Kidney epithelial cell (primary cell): ENCODE data around the gene COL13A1. TPM values are rescaled to one million over a fixed set of nuclear protein-coding genes. Genes with fewer than 3 reads are reported as not detected.

Source experiments
- DNase-seq: peaks from one replicate; pipeline ENCODE4 v3.0.0-alpha.2; 2010; ENCODE audit warnings: low read depth
- H3K27me3 ChIP-seq: 2 replicates; pipeline ENCODE4 v1.6.0; 2011; ENCODE audit warnings: low read length; ENCODE audit not compliant: control insufficient read depth, insufficient read depth
- H3K36me3 ChIP-seq: 2 replicates; pipeline ENCODE4 v1.5.1; 2011; ENCODE audit warnings: low read length; ENCODE audit not compliant: control insufficient read depth, insufficient read depth
- H3K4me3 ChIP-seq: 2 replicates; pipeline ENCODE4 v1.5.1; 2011; ENCODE audit warnings: low read depth, mild to moderate bottlenecking, control low read depth, low read length
- total RNA-seq: library from RNA; depleted of rRNA; stranded (reverse); fragments of >200 nt; gene quantifications from 2 replicates; pipeline ENCODE4 v1.2.3, GENCODE V29; 2015
- TF ChIP-seq, protein P1 (sequence below): IDR thresholded peaks from 2 replicates; pipeline ENCODE4 v1.5.1; 2011; ENCODE audit warnings: mild to moderate bottlenecking, moderate library complexity, low read length, control low read depth, inconsistent platforms; ENCODE audit not compliant: insufficient read depth, poor library complexity, severe bottlenecking

The COL13A1 gene
- total RNA-seq, 1 donor from 2014 or later: 1.7 TPM

DNA sequence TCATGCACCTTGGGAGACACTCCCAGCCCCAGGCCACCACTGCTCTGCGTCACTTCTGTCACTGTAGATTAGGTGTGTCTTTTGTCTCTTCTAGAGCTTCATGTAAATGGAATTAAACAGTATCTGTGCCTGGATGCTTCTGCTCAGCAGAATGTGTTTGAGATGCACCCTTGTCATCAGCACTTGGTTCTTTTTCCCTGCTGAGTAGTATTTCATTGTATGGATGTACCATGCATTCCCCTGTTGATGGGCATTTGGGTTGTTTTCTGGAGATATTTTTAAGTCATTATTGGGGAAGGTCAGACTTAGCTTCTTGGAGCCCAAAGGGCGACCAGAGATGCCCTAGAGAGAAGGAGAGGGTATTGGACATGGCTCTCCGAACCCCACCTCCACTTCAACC lies 126.6 kb downstream of the COL13A1 start:
- H3K27me3 ChIP-seq: peaks cover 6% of the 10 kb centered on the region
- H3K4me3 ChIP-seq: no peak overlapping the region
- TF ChIP-seq, protein P1, sequence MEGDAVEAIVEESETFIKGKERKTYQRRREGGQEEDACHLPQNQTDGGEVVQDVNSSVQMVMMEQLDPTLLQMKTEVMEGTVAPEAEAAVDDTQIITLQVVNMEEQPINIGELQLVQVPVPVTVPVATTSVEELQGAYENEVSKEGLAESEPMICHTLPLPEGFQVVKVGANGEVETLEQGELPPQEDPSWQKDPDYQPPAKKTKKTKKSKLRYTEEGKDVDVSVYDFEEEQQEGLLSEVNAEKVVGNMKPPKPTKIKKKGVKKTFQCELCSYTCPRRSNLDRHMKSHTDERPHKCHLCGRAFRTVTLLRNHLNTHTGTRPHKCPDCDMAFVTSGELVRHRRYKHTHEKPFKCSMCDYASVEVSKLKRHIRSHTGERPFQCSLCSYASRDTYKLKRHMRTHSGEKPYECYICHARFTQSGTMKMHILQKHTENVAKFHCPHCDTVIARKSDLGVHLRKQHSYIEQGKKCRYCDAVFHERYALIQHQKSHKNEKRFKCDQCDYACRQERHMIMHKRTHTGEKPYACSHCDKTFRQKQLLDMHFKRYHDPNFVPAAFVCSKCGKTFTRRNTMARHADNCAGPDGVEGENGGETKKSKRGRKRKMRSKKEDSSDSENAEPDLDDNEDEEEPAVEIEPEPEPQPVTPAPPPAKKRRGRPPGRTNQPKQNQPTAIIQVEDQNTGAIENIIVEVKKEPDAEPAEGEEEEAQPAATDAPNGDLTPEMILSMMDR: no peak
- no peaks in the 10 kb centered on the region for H3K36me3 ChIP-seq
- no peak for DNase-seq

DNA sequence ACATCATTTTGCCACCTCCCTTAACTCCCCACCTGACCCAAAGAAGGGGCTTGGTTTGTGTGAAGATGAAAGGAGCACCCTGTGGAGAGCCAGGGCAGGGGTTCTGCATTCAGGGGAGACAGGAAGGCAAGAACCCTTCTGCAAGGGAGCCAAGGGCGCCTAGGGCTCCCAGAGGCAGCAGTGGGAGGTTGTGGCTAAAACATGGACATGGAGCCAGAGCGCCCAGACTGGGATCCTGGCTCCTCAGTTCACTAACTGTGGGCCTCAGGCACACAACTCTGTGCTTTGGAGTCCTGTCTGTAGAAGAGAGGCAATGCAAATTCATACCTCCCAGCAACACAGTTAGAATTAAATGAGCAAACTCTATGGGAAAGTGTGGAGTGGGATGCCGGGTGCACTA lies 127.9 kb downstream of the COL13A1 start:
- Histone ChIP-seq H3K36me3 (no peaks in the 10 kb centered on the region), H3K27me3 (peaks cover 6% of the 10 kb centered on the region), H3K4me3 (no peak overlapping the region)
- TF ChIP-seq, protein P1: no peak
- DNase-seq: no peak

DNA sequence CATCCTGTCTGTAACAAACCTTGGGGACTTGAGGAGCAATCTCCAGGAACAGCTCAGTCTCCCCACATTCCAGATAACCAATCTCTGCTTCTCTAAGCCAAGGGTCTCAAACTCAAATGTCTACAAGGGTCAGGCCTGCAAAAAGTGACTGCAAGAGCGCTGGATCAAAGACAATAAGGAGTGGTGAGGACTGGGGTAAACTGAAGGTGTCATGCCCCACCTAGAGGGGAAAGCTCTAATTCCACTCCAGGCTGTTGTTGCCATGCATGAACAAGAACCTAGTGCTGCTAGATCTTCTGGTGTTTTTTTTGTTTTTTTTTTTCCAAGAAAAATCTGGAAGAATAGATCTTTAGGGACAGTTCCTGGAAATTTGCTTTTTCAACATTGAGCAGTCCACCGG lies 133.1 kb downstream of the COL13A1 start:
- TF ChIP-seq, protein P1: peak; percentile 5
- H3K27me3 ChIP-seq: no peaks in the 10 kb centered on the region
- H3K36me3 ChIP-seq: no peaks in the 10 kb centered on the region
- no peak overlapping the region for H3K4me3 ChIP-seq
- no peak for DNase-seq

DNA sequence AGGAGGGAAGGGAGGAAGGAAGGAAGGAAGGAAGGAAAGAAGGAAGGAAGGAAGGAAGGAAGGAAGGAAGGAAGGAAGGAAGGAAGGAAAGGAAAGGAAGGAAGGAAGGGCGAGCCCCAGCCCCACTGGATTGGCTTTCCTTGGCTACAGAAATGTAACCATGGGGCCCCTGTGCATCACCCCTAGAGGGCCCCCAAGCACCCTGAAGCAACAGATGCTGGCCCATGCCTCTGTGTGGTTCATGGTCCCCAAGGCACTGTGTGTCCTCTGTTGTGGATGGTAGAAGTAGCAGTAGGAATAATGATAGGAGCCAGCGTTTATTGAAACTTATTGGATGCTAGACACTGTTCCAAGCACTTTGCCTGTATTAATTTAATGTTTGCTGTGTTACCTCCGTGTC lies 134.4 kb downstream of the COL13A1 start:
- TF ChIP-seq, protein P1: no peak
- no peak for DNase-seq
- H3K27me3 ChIP-seq: no peaks in the 10 kb centered on the region
- no peak overlapping the region for H3K4me3 ChIP-seq
- H3K36me3 ChIP-seq: no peaks in the 10 kb centered on the region

DNA sequence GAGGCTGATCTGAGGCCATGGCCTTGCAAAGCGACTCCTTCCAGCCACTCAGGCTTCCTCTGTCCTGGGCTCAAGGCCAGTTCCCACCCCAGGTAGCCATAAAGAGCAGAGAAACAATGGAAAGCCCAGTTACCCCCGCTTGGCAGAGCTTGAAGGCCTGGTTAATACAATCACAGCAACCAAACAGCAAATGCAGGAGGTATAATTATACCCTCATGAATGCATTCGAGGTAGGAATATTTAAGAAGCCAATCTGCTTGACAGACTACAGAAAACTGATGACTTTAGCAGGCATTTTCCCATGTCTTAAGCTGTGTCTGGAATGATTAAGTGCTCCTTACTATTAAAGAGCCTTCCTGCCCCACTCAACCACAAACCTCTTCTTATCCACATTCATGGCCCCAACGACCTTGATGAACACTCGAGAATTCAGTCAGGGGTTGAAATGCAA lies 136.9 kb downstream of the COL13A1 start:
- TF ChIP-seq, protein P1: no peak
- Histone ChIP-seq H3K27me3 (no peaks in the 10 kb centered on the region), H3K36me3 (no peaks in the 10 kb centered on the region), H3K4me3 (no peak overlapping the region)
- DNase-seq: no peak

DNA sequence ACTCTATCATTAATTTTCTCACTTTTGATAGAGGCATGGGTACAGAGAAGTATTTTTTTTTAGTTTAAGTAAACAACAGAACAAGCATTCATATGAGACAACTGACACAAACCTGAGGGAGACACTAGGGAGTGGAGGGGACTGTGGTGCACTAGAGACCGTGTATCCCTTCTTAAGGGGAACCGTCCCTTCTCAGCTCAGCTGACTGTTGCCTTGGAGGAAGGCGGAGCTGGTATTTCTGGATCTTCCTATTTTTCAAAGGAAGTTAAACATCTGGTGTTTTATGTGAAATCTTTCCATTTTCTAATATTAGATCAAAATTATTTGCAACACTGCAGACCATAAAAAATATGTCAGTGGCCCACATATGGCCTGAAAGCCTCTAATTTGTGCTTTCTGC lies 137.4 kb downstream of the COL13A1 start:
- TF ChIP-seq, protein P1: no peak
- Histone ChIP-seq H3K4me3 (no peak overlapping the region), H3K36me3 (no peaks in the 10 kb centered on the region), H3K27me3 (no peaks in the 10 kb centered on the region)
- no peak for DNase-seq
